GM18508 (cell line): ENCODE data around the gene TMEM92.
"Not testable (repeated sequence)": the region's sequence is repeated elsewhere in the genome, so short reads cannot be mapped to it uniquely, and the experiment has no call there.

ENCODE experiments used
- ATAC-seq: cut with Tn5 transposase; IDR thresholded peaks from one replicate; pipeline ENCODE4 v1.9.1; 2021; ENCODE audit warnings: moderate number of reproducible peaks; ENCODE audit not compliant: insufficient read depth, unreplicated experiment

Gene TMEM92

GRCh38 chr17:50292465-50292864 lies 18.2 kb downstream of the TMEM92 start:
- no peak for ATAC-seq

GRCh38 chr17:50295021-50295420 lies 20.8 kb downstream of the TMEM92 start:
- no peak for ATAC-seq

DNA sequence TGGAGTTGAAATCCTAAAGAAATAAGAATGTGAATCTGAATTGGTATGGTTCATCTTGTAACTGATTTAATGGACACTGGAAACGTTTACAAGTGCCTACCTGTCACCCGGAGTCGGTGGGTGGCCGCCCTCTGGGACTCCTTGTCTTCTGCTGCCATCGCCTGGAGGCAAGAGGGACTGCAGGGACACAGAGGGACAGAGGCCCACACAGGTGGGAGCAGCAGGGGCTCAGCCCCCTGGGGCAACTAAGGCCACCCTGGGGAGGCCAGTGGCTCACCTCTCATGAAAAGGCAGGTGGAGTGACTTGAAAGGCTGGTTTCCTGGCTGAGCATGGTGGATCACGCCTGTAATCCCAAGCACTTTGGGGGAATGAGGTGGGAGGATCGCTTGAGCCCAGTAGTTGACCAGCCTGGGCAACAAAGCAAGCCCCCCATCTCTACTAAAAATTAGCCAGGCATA lies 23.2 kb downstream of the TMEM92 start:
- ATAC-seq, result no peak

DNA sequence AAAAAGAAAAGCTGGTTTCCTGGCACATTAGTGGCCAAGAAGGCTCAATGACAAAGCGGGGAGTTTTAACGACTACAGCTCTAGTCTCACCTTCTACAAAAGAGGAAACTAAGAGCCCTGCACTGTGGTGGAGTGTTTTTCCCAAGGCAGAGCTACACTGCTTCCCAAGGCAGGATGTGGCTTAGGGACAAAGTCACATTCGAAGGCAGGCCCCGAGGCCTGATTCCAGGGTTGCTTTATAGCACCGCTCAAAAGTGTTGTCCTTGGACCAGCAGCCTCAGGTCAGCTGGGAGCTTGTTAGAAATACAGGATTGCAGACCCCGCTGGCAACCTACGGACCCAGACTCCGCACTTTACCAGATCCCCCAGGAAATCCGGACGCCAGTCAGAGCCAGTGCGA lies 23.8 kb downstream of the TMEM92 start:
- ATAC-seq, result no peak

GRCh38 chr17:50299776-50300175 lies 25.5 kb downstream of the TMEM92 start:
- no peak for ATAC-seq

DNA sequence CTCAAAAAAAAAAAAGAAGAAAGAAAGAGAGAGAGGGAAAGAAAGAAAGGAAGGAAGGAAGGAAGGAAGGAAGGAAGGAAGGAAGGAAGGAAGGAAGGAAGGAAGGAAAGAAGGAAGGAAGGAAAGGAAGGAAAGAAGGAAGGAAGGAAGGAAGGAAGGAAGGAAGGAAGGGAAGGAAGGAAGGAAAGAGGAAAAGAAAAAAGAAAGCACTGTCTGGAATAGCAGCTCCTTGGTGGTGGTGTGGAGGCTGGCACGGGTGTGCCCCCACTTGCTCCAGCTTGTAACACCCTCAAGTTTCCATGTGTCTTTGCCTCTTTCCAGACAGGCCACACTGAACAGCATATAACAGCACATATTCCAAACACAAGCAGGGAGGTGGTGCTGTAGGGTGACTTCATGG lies 26.6 kb downstream of the TMEM92 start:
- ATAC-seq, result not testable (repeated sequence)

GRCh38 chr17:50301891-50302584 lies 27.8 kb downstream of the TMEM92 start:
- no peak for ATAC-seq

GRCh38 chr17:50303051-50303450 lies 28.8 kb downstream of the TMEM92 start:
- no peak for ATAC-seq

DNA sequence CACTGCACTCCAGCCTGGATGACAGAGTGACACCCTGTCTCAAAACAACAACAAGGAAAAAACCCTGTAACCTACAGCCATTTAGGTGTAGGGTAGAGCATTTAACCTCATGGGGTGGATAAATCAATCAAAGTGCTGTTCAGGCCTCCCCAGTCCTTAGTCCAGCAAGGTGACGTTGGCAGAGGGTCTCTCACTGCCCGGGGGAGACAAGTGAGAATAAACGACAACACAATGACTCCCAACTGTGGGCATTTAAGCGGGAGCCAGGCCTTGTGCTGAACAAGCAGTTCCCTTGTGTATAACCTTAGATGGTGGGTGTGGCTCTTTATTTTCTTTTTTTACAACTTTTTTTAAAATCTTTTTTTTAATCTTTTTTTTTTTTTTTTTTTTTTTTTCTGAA lies 29.3 kb downstream of the TMEM92 start:
- no peak for ATAC-seq

GRCh38 chr17:50304781-50305404 lies 30.6 kb downstream of the TMEM92 start:
- no peak for ATAC-seq

- ATAC-seq, result no peak
Measured at GRCh38 chr17:50307654-50308053, 33.4 kb downstream of the TMEM92 start.

- ATAC-seq, result no peak
Measured at GRCh38 chr17:50308666-50309065, 34.4 kb downstream of the TMEM92 start.

DNA sequence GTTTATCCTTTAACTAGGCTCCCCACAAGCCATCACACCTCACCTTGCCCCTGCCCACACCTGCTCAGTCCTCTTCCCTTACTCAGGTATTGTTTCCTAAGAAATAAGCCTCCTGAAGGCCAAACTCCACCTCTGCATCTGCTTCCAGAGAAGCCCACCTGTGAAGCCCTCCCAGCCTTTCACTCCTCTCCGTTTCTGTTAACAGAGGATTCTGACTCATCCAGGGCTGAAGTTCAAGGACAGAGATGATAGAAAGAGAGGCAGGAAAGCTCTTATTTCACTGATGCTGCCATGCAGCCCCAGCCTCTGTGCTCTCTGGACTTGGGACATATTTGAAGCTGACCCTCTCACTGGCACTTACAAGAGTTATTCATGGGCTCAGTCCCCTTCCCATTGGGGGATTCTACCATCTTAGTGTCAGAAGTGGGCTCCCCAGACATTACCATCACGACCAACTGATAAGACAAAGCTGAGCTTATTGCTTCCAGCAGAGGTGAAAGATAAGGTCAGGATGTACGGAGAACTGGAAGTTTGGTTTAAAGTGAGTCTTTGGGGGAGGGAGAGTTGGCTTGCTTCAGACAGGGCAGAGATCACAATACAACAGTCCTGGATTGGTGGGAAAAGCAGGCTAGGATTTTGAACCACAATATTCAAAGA lies 36.3 kb downstream of the TMEM92 start:
- no peak for ATAC-seq

- ATAC-seq, result no peak
Measured at GRCh38 chr17:50311112-50311460, 36.8 kb downstream of the TMEM92 start.

DNA sequence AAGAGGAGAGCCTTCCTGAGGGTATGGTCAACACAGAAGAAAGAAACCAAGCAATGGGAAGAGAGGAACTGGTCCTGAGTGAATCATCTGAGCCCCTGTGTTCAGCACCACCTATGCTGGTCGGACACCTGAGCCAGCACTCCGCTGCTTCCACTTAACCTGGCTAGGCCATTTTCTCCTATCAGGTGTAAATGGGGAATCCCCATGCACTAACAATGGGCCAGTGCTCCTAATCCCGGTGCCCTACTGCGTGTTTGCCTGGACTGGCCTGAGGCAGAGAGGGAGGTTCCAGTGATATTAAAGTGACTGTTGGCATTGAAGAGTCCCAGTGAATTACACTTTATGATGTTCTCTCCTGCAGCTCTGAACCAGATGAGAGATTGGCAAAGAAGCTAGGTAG lies 37.2 kb downstream of the TMEM92 start:
- ATAC-seq, result no peak

- ATAC-seq, result no peak
Measured at GRCh38 chr17:50312308-50312707, 38.0 kb downstream of the TMEM92 start.

GRCh38 chr17:50314456-50315011 lies 40.3 kb downstream of the TMEM92 start:
- no peak for ATAC-seq

DNA sequence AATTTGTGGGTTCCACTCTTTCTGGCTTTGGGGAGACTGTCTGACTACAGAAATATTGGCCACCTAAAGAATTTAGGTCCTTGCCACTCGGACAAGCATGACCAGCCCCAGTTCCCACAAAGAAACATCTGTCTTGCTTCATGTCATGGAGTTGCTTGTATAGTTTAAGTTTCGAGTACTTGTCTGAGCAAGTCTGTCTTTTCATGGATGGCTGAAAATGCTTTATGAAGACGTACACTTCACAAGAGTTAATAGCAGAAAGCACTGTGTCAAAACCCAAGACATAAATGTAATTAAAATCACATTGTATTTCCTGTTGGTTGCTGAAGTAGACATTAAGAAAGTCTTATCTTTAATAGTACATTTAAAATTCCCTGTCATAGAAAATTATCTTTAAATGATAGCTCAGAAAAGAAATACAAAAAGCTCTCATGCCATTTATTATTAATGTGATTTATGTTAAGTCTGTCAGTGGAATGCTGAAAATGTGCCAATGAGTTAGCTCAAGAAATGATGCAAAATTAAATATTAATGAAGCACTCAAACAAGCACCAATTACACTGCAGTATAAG lies 41.8 kb downstream of the TMEM92 start:
- ATAC-seq, result no peak

GRCh38 chr17:50316660-50317059 lies 42.4 kb downstream of the TMEM92 start:
- not testable (repeated sequence) for ATAC-seq

GRCh38 chr17:50317121-50317520 lies 42.9 kb downstream of the TMEM92 start:
- no peak for ATAC-seq
